HepG2 (cell line): Measurements from ENCODE around the gene MGA. TPM values are rescaled to one million over a fixed set of nuclear protein-coding genes. Genes with fewer than 3 reads are reported as not detected.

Experiments
- BHLHE40 ChIP-seq: IDR thresholded peaks from 2 replicates; pipeline ENCODE4 v1.6.1; 2011; ENCODE audit warnings: low read length, improper control_type of control experiment
- CBX2 ChIP-seq, 2 experiments: fragments of 200-600 bp in 1 of 2; sonication (generic); formaldehyde crosslinking in 1 of 2; IDR thresholded peaks; 2 replicates each; pipeline versions ENCODE4 v1.7.0 to v1.8.1; 2018 to 2022; ENCODE audit warnings: low read depth in 2 of 2, low read length in 1 of 2, mild to moderate bottlenecking in 1 of 2, missing genetic modification reagents in 1 of 2
- CBX5 ChIP-seq: sonication (generic); formaldehyde crosslinking; IDR thresholded peaks from 2 replicates; pipeline ENCODE4 v1.4.0; 2020; ENCODE audit warnings: missing genetic modification reagents, borderline replicate concordance
- HNF4G ChIP-seq, 2 experiments: sonication (generic) in 1 of 2; formaldehyde crosslinking in 1 of 2; IDR thresholded peaks; 2 replicates each; pipeline versions ENCODE4 v1.4.0 to v1.6.1; 2011 to 2020; ENCODE audit warnings: borderline replicate concordance in 2 of 2, low read depth in 2 of 2, mild to moderate bottlenecking in 2 of 2, low read length in 1 of 2, missing genetic modification reagents in 1 of 2, moderate library complexity in 1 of 2
- HNRNPK ChIP-seq: fragments of 200-400 bp; formaldehyde crosslinking; IDR thresholded peaks from 2 replicates; pipeline ENCODE4 v1.6.1; 2018; ENCODE audit warnings: low read length, low read depth, moderate library complexity, mild to moderate bottlenecking; ENCODE audit not compliant: poor library complexity, severe bottlenecking
- HNRNPLL ChIP-seq: fragments of 200-400 bp; formaldehyde crosslinking; IDR thresholded peaks from 2 replicates; pipeline ENCODE4 v1.6.1; 2017; ENCODE audit warnings: mild to moderate bottlenecking, low read depth, low read length; ENCODE audit not compliant: poor library complexity, severe bottlenecking
- KAT8 ChIP-seq: IDR thresholded peaks from 2 replicates; pipeline ENCODE4 v1.6.1; 2016; ENCODE audit warnings: missing genetic modification reagents, missing compliant biosample characterization
- KDM2A ChIP-seq: sonication (generic); formaldehyde crosslinking; IDR thresholded peaks from 2 replicates; pipeline ENCODE4 v1.4.0; 2020; ENCODE audit warnings: low read depth, missing genetic modification reagents, borderline replicate concordance
- LCORL ChIP-seq, 2 experiments: fragments of 450-650 bp in 1 of 2; sonication (generic) in 1 of 2; formaldehyde crosslinking in 1 of 2; IDR thresholded peaks; 2 replicates each; pipeline versions ENCODE4 v1.5.0 to v1.6.1; 2017 to 2020; ENCODE audit warnings: antibody characterized with exemption in 1 of 2, missing genetic modification reagents in 1 of 2
- MTA1 ChIP-seq: sonication (generic); formaldehyde crosslinking; IDR thresholded peaks from 2 replicates; pipeline ENCODE4 v1.4.0; 2020; ENCODE audit warnings: missing genetic modification reagents, mild to moderate bottlenecking, borderline replicate concordance
- NR2F2 ChIP-seq: IDR thresholded peaks from 2 replicates; pipeline ENCODE4 v1.6.1; 2012; ENCODE audit warnings: low read depth, inconsistent platforms, borderline replicate concordance
- RBFOX2 ChIP-seq: fragments of 200-400 bp; formaldehyde crosslinking; IDR thresholded peaks from 2 replicates; pipeline ENCODE4 v1.6.1; 2017; ENCODE audit warnings: low read depth, mild to moderate bottlenecking, low read length
- RFX1 ChIP-seq: fragments of 450-650 bp; IDR thresholded peaks from 2 replicates; pipeline ENCODE4 v1.6.1; 2017
- RFXAP ChIP-seq: sonication (generic); formaldehyde crosslinking; IDR thresholded peaks from 2 replicates; pipeline ENCODE4 v1.4.0; 2020; ENCODE audit warnings: missing genetic modification reagents, borderline replicate concordance
- SOX13 ChIP-seq, 3 experiments: fragments of 450-650 bp in 1 of 3; sonication (generic) in 1 of 3; formaldehyde crosslinking in 1 of 3; IDR thresholded peaks in 2 of 3; conservative IDR thresholded peaks in 1 of 3; 2 replicates each; pipeline versions ENCODE4 v1.5.0 to v1.6.1; 2016 to 2020; ENCODE audit warnings: antibody characterized with exemption in 1 of 3, mild to moderate bottlenecking in 1 of 3, missing compliant biosample characterization in 1 of 3, missing genetic modification reagents in 1 of 3, moderate library complexity in 1 of 3
- ZNF451 ChIP-seq: sonication (generic); formaldehyde crosslinking; IDR thresholded peaks from 2 replicates; pipeline ENCODE4 v1.5.0; 2020; ENCODE audit warnings: mild to moderate bottlenecking, missing genetic modification reagents
- ZNF766 ChIP-seq: sonication (generic); formaldehyde crosslinking; IDR thresholded peaks from 2 replicates; pipeline ENCODE4 v1.5.0; 2020; ENCODE audit warnings: missing genetic modification reagents, borderline replicate concordance
- polyA plus RNA-seq, 8 experiments: library from polyadenylated mRNA; depleted of rRNA in 3 of 8; stranded (reverse) in 7 of 8; unstranded in 1 of 8; fragments of >200 nt; fragmentation: Illumina TruSeq in 4 of 8; extraction: Trizol in 4 of 8; gene quantifications; 2 replicates each; pipeline versions ENCODE4 v1.2.1 to v1.2.3, GENCODE V29; 2011 to 2016; ENCODE audit warnings: low read depth in 4 of 8, missing spikeins in 1 of 8, mixed read lengths in 1 of 8; ENCODE audit not compliant: insufficient read depth in 1 of 8
- total RNA-seq, 5 experiments: library from RNA; depleted of rRNA; stranded (reverse); fragments of >200 nt; fragmentation: Illumina TruSeq; extraction: Trizol; gene quantifications; 2 replicates each; pipeline ENCODE4 v1.2.3, GENCODE V29; 2016; ENCODE audit warnings: low read depth in 1 of 5
- TF ChIP-seq, protein P1 (sequence below): IDR thresholded peaks from 2 replicates; pipeline ENCODE4 v1.6.1; 2016
- TF ChIP-seq, protein P2 (sequence below): sonication (generic); formaldehyde crosslinking; IDR thresholded peaks from 2 replicates; pipeline ENCODE4 v1.4.0; 2020; ENCODE audit warnings: missing genetic modification reagents
- TF ChIP-seq, protein P3 (sequence below): sonication (generic); formaldehyde crosslinking; IDR thresholded peaks from 2 replicates; pipeline ENCODE4 v1.4.0; 2020; ENCODE audit warnings: missing genetic modification reagents
- TF ChIP-seq, protein P4 (sequence below): sonication (generic); formaldehyde crosslinking; IDR thresholded peaks from 2 replicates; pipeline ENCODE4 v1.4.0; 2020; ENCODE audit warnings: missing genetic modification reagents, mild to moderate bottlenecking, borderline replicate concordance

The MGA gene
- total and polyA plus RNA-seq, 2 of the 13 experiments (the other 11 are each of a cell fraction or from before 2014, with no cell fraction given): 5.3 to 59.0 TPM

DNA sequence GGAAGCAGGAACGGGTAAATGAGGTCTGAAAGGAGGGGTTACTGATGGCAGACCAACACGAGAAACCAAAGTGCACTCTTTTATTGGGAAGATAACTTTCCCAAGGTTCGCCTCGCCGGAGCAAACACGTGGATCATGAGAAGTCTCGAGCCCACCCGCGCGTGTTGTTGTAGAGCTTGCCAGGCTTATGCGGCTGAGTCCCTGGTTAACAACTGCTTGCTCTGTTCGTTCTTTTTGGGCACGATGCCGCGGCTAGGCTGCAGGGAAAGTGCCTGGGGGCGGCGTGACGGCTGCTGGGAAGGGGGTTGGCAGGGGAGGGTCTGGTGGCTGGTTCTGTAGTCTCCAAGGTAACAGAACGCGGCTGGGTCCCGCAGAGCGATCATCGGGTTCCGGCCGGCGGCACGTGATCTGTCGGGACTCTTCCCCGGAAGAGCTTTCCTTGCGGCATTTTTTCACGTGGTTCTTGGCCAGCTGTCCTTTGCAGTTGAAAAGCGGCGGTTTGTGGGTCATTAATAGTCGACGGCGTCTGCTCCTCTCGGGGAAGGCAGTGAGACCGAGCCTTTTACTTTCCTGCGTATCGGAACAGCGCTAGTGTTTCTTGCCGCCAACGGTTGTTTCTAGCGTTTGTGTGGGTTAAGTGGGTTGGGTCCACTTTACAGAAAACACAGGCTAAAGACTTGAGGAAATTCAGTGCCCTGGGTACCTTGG, 1.5 kb downstream of the MGA start (continued):
- TF ChIP-seq RFXAP (CRISPR knock-in tag): no peak
- peak; percentile 49 for TF ChIP-seq HNRNPLL
- no peak for TF ChIP-seq HNRNPK
- TF ChIP-seq CBX2 (IDR thresholded peaks at IDR 0.05; ENCODE audit: low read depth, low read length): no peak
- no peak for TF ChIP-seq CBX2 (CRISPR knock-in tag; IDR thresholded peaks at IDR 0.05; ENCODE audit: low read depth)
- TF ChIP-seq, protein P1, sequence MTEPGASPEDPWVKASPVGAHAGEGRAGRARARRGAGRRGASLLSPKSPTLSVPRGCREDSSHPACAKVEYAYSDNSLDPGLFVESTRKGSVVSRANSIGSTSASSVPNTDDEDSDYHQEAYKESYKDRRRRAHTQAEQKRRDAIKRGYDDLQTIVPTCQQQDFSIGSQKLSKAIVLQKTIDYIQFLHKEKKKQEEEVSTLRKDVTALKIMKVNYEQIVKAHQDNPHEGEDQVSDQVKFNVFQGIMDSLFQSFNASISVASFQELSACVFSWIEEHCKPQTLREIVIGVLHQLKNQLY (CRISPR knock-in tag): 0 out of 2 replicates have a peak, but pooled peaks have one; percentile 27
- TF ChIP-seq, protein P2, sequence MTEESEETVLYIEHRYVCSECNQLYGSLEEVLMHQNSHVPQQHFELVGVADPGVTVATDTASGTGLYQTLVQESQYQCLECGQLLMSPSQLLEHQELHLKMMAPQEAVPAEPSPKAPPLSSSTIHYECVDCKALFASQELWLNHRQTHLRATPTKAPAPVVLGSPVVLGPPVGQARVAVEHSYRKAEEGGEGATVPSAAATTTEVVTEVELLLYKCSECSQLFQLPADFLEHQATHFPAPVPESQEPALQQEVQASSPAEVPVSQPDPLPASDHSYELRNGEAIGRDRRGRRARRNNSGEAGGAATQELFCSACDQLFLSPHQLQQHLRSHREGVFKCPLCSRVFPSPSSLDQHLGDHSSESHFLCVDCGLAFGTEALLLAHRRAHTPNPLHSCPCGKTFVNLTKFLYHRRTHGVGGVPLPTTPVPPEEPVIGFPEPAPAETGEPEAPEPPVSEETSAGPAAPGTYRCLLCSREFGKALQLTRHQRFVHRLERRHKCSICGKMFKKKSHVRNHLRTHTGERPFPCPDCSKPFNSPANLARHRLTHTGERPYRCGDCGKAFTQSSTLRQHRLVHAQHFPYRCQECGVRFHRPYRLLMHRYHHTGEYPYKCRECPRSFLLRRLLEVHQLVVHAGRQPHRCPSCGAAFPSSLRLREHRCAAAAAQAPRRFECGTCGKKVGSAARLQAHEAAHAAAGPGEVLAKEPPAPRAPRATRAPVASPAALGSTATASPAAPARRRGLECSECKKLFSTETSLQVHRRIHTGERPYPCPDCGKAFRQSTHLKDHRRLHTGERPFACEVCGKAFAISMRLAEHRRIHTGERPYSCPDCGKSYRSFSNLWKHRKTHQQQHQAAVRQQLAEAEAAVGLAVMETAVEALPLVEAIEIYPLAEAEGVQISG (CRISPR knock-in tag): peak; percentile 70
- peak; percentile 53; the same call in 1 of the 2 replicates for TF ChIP-seq CBX5 (CRISPR knock-in tag)
- TF ChIP-seq RBFOX2: no peak
- TF ChIP-seq KAT8: peak; percentile 78
- TF ChIP-seq LCORL (IDR thresholded peaks at IDR 0.05): no peak
- no peak for TF ChIP-seq LCORL (CRISPR knock-in tag; IDR thresholded peaks at IDR 0.05)
- TF ChIP-seq, protein P3, sequence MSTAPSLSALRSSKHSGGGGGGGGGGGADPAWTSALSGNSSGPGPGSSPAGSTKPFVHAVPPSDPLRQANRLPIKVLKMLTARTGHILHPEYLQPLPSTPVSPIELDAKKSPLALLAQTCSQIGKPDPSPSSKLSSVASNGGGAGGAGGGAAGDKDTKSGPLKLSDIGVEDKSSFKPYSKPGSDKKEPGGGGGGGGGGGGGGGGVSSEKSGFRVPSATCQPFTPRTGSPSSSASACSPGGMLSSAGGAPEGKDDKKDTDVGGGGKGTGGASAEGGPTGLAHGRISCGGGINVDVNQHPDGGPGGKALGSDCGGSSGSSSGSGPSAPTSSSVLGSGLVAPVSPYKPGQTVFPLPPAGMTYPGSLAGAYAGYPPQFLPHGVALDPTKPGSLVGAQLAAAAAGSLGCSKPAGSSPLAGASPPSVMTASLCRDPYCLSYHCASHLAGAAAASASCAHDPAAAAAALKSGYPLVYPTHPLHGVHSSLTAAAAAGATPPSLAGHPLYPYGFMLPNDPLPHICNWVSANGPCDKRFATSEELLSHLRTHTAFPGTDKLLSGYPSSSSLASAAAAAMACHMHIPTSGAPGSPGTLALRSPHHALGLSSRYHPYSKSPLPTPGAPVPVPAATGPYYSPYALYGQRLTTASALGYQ: peak; percentile 30; the same call in 1 of the 2 replicates
- TF ChIP-seq HNF4G (IDR thresholded peaks at IDR 0.05; ENCODE audit: borderline replicate concordance, low read depth, low read length): no peak
- TF ChIP-seq HNF4G (CRISPR knock-in tag; IDR thresholded peaks at IDR 0.05; ENCODE audit: borderline replicate concordance, low read depth): no peak
- TF ChIP-seq RFX1: peak; percentile 66; the same call in 1 of the 2 replicates
- TF ChIP-seq KDM2A (CRISPR knock-in tag): peak; percentile 69; the same call in 1 of the 2 replicates
- TF ChIP-seq ZNF766 (CRISPR knock-in tag): peak; percentile 54; the same call in 1 of the 2 replicates
- TF ChIP-seq, protein P4, sequence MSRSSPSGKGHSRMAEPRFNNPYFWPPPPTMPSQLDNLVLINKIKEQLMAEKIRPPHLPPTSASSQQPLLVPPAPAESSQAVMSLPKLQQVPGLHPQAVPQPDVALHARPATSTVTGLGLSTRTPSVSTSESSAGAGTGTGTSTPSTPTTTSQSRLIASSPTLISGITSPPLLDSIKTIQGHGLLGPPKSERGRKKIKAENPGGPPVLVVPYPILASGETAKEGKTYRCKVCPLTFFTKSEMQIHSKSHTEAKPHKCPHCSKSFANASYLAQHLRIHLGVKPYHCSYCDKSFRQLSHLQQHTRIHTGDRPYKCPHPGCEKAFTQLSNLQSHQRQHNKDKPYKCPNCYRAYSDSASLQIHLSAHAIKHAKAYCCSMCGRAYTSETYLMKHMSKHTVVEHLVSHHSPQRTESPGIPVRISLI (CRISPR knock-in tag): peak; percentile 35; the same call in 1 of the 2 replicates
- TF ChIP-seq MTA1 (CRISPR knock-in tag): peak; percentile 33; the same call in 1 of the 2 replicates
- 0 out of 2 replicates have a peak, but pooled peaks have one; percentile 67 for TF ChIP-seq ZNF451
- no peak for TF ChIP-seq NR2F2
- no peak for TF ChIP-seq SOX13 (IDR thresholded peaks at IDR 0.05)
- no peak for TF ChIP-seq SOX13 (CRISPR knock-in tag; conservative IDR thresholded peaks at IDR 0.05 in 1 of 2, IDR thresholded peaks at IDR 0.05 in 1 of 2)
- peak; percentile 92 for TF ChIP-seq BHLHE40
